Skin epidermis (tissue), 12 donors: Measurements from ENCODE around the gene DPYD.
A peak's percentile ranks its signal among the peaks of the same experiment; 100 is the strongest.

ENCODE experiments used
- H3K27ac ChIP-seq, 21 experiments: fragments of 200-600 bp; sonication (generic) in 11 of 21; one replicate each; pipeline ENCODE4 v1.5.0; 2020; ENCODE audit warnings: mild to moderate bottlenecking in 3 of 21, inconsistent platforms in 2 of 21, moderate library complexity in 2 of 21
- H3K4me3 ChIP-seq, 7 experiments: fragments of 200-600 bp; sonication (generic) in 2 of 7; one replicate each; pipeline ENCODE4 v1.5.0; 2020; ENCODE audit warnings: inconsistent platforms in 2 of 7, mild to moderate bottlenecking in 2 of 7, moderate library complexity in 1 of 7

Gene DPYD

DNA sequence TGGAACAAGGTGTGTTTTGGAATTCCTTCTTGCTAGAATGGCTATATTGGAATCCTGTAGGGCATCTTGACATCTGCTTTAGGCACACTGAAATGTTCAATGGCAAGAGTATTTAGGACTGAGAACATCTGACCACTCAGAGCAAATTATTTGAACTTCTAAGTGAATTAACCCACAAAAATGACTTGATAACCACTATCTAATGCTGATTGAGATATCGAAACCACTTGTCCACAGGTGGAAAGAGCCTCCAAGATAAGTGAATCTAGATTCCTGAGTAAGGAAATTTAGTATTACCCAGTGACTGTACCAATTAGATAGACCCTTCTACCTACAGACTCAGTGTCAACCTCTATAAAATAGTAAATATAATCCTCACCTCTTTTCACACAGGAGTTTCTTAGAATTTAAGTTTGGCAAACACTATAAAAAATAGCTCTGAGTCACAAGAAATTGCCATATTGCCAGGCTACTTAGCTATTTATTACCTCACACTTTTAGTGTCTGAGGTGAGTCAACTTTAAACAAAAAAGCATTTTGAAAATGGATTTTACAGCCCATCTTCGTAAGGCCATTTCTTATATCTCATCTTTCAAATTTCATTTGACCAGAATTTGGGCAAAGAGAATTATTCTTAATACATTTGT lies 777.5 kb downstream of the DPYD start:
- H3K4me3 ChIP-seq = no peak overlapping the region
- H3K27ac ChIP-seq = no peak overlapping the region

DNA sequence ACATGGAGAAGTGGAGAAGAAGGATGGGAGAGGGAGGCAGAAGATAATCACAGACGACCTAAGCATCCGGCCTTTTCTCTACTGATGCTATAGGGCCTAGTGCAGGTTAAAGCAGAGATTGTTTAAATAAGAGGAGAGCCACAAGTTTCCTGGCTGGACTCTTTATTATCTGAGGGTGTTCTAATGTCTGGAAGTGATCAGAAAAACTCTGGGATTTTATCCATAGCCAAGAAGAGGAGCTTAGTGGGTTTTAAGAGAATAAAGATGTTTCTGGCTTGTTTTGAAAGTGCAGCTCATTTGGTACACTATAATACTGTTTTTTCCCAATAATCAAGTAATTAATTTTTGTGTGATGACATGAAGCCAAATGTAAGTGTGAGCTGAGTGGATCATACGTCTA lies 780.2 kb downstream of the DPYD start:
- Histone ChIP-seq H3K27ac (no peak overlapping the region), H3K4me3 (no peak overlapping the region)

DNA sequence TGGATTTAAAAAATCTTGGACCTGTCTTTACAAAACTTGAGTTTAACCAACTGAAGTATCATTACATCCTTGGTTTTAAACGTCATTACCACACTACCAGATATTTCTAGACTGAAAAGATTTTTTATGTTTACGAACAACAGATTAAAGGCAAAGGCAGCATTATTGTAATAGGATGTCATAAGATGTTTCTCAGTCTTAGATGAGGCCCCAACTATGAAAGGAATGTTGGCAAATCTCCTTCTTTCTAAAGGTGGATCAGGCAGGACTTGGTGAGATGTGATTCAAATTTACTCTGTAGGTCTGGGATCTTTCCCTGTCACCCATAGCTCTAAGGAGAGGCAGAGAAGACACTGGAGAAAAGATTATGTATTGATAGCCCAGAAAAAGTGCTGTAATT lies 781.3 kb downstream of the DPYD start:
- Histone ChIP-seq H3K27ac (no peak overlapping the region), H3K4me3 (no peak overlapping the region)

DNA sequence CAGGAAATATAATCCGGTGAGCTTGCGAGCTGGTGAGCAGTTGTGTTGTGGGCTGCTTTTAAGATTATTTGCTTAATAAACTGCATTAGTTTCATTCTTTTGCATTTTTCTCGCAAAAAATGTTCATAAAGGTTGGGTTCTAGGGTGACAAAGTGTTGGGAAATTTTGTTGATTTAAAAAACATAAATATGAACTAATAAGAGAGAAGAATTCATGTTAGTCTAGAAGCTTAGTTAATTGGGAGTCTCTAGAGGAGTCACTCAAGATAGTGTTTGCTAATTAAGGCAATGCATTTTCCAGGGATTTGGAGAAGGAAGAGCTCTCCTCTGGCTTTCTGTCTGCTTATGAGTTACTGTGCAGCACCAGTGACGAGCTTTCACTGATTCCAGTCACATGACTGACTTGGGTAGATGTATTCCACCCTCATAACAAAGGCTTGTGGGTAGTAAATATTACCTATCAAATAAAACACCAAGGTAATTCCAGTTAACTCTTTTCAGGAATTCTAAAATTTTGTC lies 782.3 kb downstream of the DPYD start:
- no peak overlapping the region for H3K4me3 ChIP-seq
- no peak overlapping the region for H3K27ac ChIP-seq

DNA sequence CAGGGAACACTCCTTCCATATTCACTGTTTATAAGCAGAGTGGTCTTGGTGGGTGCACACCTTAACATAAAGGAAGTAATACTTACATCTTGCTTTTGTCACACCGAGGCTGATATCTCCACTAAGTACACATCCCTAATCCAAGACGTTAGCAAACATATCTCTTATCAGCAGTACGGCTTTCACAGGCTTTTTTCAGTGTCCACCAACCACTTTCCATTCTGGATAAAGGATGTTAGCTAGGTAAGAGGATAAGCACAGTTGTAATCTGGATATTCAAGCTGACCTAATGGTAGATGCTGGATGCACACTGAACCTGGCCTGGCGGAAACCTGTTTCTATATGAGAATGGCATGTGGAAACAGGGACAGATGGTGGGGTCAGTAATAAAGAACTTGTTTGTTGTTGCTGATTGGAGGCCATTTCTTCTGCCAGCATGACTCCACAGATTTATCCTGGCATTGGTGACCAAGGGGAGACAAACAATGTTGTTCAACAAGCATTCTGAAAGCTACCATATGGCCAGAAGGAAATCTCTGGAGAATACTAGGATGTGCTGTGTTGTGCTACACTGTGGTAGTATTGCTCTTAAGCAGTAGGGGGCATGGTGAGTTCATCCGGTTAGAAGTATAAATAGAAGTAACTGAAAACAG lies 782.8 kb downstream of the DPYD start:
- Histone ChIP-seq H3K27ac (no peak overlapping the region), H3K4me3 (no peak overlapping the region)

DNA sequence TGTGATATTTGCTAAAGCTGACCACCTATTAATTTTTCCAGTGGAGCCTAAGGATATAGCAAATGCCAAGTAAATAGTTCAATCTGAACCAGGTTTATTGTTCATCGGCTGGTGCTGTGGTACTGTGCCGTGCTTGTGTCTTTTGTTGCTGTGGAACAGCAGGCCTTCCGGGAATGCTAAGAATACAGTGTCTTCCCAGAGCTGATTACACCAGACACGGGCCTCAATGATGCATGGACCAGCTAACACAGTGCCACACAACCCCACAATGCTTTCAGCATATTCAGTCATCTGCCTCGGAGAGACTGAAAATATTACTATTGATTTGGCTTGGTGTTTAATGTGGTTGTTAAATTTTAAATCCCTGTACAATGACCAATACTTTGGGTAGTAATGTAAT lies 783.8 kb downstream of the DPYD start:
- Histone ChIP-seq H3K4me3 (no peak overlapping the region), H3K27ac (no peak overlapping the region)

DNA sequence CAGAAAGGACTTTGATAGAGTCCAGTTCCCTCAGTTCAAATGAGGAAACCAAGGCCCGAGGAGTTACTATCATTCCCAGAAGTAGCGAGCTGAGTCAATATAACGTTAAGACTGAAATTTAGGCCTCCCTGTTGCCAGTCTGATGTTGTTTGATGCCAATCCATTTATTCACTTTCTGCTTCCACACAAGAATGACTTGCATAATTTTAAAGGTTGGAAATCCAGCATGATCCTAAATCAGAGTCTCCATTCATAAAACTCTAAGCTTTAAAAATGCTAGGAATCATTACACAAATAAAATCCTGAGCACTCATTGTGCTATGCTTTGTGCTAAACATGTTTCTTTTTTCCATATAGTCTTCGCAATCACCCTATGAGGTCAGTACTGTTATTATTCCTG lies 784.9 kb downstream of the DPYD start:
- no peak overlapping the region for H3K27ac ChIP-seq
- no peak overlapping the region for H3K4me3 ChIP-seq

DNA sequence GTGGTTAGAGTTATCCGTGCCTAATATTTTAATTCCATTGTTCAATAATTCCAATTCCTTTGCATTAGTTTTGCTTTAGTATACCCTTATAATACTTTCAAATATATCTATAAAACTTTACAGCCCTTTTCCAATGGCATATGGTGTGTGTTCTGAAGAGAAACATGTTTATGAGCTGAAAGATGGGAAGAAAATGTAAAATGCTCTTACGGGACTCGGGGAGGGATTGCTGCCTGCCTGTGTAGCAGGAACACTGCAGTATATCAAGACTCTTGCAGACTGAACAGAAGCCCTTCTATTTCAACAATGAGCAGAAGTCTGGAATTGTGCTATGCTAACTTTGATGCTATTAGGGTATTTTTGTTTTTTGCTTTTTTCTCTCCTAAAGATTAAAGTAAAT lies 792.4 kb downstream of the DPYD start:
- no peak overlapping the region for H3K4me3 ChIP-seq

DNA sequence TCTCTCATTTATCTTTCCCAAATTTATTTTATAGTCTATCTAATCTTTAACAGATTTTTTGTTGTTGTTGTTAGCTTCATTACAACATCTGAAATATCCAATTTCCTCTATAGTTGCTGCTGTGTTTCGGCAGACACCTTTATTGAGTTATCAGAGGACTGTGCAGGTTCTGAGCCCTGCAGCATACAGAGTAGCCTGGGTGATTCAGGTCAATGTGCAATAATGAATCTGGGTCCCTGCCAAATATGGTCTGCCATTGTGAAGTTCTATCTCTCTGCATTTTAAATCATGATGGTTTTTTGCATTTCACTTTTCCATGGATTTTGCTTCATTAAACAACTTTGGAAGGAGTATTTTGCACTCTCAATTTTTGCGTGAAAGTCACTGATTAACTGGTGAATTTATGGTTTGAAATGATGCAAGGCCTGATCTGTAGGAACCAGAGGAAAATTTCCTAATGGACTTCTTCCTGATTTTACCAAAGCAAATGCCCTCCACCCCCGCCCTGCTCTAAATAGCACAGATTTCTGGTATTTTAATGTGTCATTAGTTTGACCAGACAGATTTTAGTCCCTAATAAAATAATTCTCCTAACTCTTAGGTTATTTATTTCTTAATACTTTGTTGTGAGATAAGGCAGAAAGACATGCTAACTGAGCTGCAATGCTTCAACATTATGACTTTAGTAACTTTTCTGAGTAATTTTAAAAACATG lies 797.0 kb downstream of the DPYD start:
- H3K4me3 ChIP-seq = no peak overlapping the region

More for the DNA sequence above, 792.4 kb downstream of the DPYD start:
- H3K27ac ChIP-seq = no peak overlapping the region

DNA sequence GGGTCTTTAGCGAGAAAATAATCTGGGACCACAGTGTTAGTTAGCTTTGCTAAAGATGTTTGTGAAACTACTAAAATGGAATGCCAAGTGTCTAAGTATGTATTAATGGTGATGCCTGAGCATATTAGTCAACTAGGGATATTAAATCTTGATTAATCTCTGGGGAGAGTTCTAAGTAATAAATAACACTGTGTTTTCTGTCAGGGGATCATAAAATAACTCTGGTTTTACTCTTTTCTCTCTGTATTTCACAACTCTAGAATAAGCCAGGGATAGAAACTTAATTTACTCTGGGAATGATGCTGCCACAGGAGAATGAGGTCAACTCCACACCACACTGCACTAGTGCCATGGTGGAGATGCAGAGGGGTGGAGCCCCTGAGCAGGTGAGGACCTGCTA lies 800.0 kb downstream of the DPYD start:
- no peak overlapping the region for H3K27ac ChIP-seq
- H3K4me3 ChIP-seq = no peak overlapping the region

More for the DNA sequence above, 797.0 kb downstream of the DPYD start:
- no peak overlapping the region for H3K27ac ChIP-seq

DNA sequence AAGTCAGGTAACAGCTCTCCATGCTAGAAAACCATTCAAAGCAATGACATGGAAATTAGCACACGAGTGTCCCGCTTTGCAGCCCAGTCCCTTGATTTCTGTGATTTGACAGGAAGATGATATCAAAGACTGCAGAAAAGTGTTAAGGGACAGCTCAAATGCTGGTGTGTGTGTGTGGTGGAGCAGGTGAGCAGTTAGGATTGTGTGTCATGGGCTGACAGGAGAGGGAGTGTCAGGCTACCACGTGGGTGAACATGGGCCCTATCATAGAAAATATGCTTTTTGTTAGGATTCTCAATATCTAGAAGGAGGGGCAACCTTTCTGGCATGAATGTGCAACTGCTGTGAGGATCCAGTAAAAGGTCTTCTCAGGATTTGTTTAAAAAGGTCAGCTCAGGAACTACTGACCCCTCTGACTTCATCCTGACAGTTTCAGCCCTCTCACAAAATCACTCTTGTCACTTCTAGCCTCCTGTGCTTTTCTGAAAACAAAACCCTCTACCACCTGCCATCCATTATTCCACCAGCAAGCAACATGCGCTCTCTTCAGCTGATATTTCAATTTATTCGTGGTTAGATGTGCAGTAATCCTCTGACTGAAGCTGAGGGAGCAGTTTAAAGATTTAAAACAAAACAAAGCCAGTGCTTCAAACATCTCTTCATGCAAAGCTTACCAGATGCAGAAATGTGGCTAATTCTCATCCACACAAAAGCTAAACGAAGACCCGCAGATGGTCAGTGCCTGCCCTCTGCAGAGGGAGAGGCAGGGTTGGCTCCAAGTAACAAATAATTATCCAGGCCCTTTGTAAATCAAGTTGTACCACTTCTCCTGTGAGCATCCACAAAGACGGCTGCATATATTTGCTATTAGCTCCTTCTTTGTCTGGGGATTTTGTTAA lies 801.3 kb downstream of the DPYD start:
- H3K4me3 ChIP-seq = no peak overlapping the region
- H3K27ac ChIP-seq = no peak overlapping the region

DNA sequence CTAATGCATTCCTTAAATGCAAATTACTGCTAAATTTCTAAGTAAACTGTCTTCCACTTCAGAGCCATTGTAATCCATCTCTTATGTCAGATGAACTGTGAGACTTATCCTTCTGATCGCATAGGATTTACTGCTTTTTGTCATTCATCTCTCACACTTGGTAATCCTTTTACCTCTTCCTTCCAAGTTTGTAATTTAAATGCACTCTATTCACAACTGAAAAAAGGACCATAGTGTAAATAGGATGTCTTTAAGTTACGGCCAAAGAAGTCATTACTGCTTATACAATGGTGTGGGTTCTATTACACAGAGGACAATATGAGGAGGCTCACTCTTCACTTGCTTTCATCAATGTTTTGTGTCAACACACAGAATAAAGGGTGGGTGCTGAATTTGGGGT lies 806.0 kb downstream of the DPYD start:
- H3K27ac ChIP-seq = no peak overlapping the region
- no peak overlapping the region for H3K4me3 ChIP-seq

DNA sequence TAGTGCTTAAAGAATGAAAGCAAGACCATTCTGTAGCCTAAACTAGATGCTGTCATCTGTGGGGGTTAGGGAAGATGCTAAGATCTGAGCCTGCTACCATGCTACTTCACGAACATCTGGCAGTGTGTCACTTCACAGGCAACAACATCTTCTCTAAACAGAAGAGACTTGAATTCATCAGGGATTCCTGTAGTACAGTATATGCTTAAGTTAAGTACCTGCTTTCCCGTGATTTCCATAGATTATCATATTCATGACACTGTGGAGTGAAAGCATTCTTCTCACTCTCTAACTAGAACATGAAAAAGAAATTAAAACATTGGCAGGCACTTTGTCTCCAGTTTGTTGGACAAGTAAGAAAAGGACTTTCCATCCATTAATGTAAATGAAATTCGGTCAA lies 808.4 kb downstream of the DPYD start:
- H3K4me3 ChIP-seq = no peak overlapping the region
- H3K27ac ChIP-seq = no peak overlapping the region

DNA sequence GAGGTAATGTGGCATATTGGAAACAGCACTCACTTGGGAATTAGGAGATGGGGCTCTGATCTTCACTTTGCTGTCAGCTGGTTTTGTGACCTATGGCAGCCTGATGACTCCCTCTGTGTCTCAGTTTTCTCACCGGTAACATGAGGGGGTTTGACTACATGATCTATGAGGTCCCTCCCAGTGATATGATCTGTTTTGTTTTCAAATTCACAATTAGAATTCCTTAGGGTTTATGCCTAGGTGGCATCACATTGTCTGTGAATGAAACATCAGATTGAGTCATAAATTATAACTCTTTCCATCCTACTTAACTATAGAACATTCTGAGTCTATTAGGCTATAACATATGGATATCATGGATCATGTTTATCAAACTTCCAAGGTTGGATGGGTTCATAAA lies 812.7 kb downstream of the DPYD start:
- H3K4me3 ChIP-seq = no peak overlapping the region
- H3K27ac ChIP-seq = no peak overlapping the region

DNA sequence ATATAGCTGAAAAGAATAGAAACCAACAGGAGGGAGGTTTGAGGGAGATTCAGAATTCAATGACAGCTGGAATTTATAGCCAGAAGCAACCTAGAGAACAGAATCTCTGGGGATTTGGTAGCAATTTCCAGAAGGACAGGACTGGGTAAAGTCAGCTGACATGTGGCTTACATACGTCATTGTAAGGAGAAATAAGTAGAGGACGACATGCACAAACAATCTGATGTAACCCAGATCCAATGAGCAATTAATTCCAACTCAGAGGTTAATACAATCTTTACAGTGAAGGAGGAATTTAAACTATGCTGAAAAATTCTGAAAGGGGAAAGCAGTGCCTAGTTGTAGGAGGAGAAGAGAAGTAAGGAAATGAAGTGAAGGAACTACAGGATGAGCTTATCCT lies 815.3 kb downstream of the DPYD start:
- no peak overlapping the region for H3K27ac ChIP-seq
- no peak overlapping the region for H3K4me3 ChIP-seq

DNA sequence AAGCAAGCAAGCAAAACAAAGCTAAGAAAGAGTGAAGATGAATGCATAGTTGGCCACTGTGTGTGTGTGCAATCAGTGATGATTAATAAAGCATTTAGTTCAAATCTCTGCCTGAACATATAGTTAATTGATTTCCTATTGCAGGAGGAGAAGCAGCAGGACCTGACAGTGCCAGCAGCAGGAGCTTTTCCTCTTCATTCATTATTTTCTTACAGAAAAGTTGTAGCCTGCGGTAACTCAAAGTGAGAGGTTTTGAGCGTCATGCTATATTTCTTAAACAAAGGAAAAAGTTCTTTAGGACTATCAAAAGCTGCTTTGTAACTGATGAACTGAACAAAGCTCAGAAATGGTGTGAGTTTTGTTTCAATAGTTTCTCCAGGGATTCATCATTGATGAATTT lies 819.3 kb downstream of the DPYD start:
- no peak overlapping the region for H3K27ac ChIP-seq
- no peak overlapping the region for H3K4me3 ChIP-seq

DNA sequence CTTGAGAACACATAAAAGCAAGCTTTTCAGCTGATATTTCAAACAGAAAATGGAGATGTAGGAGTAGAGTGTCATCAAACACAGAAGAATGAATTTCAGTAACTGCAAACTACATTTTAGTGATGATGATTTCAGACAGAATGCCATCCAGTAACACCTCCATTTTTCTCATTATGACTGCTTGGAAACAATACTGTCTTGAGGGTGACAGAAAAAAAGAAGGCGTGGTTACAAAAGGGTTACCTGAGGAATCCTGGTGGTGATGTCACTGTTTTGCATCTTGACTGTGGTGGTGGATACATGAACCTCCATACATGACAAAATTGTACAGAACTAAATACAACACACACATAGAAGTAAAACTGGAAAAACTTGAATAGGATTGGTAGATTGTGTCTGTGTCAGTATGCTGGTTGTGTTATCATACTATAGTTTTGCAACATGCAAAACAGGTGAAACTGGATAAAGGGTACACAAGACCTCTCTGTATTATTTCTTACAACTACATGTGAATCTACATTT lies 823.4 kb downstream of the DPYD start:
- Histone ChIP-seq H3K4me3 (no peak overlapping the region), H3K27ac (no peak overlapping the region)

DNA sequence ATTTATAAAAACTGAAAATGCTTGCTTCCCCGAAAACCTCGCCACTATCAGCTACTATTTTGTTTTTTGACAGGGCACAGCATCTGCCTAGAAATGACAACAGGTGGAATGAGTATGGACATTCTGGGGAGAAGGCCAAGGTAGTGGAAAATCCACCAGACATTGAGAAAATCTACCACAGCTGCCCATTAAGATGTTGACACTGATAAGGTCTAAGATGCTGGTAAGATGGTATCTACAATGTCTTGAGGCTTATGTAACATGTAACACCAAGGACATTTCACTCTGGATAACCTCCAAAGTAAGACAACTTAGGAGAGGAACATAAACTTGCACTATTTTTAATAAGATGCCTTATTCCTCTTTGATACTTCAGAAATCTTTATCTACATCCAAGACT lies 825.1 kb downstream of the DPYD start:
- H3K27ac ChIP-seq = no peak overlapping the region
- no peak overlapping the region for H3K4me3 ChIP-seq

DNA sequence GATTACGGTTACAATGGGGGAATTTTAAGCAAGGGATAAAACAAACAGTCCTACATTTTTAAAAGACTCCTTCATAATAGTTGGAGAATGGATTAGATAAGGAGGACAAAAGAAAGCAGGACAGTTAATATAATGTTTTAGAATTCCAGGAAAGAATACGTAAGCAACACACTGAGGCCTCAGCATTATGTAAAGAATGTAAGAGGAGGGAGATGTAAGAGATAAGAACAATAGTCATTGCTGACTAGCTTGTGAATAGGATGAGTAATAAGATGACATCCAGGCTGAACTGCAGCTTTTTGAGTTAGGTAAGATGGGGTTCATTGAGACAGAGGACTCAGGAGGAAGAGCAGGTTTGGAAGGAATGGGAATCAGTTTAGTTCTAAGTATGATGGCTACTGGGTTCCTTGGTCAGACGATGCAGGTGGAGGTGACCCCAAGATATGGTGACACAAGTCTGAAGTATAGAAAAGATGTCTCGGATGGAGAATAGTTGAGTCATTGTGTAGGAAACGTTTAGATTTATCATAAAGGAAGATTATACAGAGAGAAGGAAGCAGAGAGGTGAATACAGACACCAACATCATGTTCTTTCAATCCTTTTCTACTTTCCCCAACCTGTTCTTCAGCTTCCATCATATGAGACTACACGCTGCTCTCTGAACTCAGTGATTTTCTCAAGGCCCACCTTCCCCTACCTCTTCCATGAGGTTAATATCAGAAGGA lies 826.4 kb downstream of the DPYD start:
- Histone ChIP-seq H3K4me3 (no peak overlapping the region), H3K27ac (peak overlapping the region in 3 of 21 experiments; percentile 37 to 48 (median 42))
